Naive thymus-derived CD8-positive, alpha-beta T cell (primary cell): ENCODE results near the gene HTRA1. TPM values are rescaled to one million over a fixed set of nuclear protein-coding genes. Genes with fewer than 3 reads are reported as not detected.
A peak's percentile ranks its signal among the peaks of the same experiment; 100 is the strongest.

Experiments used
- ATAC-seq, 2 donors: fragments of 150-1000 bp; cut with Tn5 transposase in 1 of 2; sonication (Bioruptor Pico), chemical (Tn5 transposase) in 1 of 2; 1 replicate in 1 of 2; 2 replicates in 1 of 2; pipeline ENCODE4 v1.10.0; 2021; ENCODE audit warnings: mild to moderate bottlenecking in 2 of 2, moderate library complexity in 2 of 2
- POLR2A ChIA-PET: fragments of 350-600 bp; sonication (Branson Sonifier 250); formaldehyde crosslinking; loops from one replicate; lab custom pipeline; 2021; ENCODE audit warnings: antibody characterized with exemption; lab: Charles Lee
- DNase-seq, 10 donors: peaks; one replicate each; pipeline versions ENCODE4 v3.0.0 to v3.0.0-alpha.2; 2020 to 2022
- H3K27ac Mint-ChIP-seq, 10 donors: one replicate each; pipeline ENCODE4 v1.8.0; 2020 to 2022; ENCODE audit warnings: mild to moderate bottlenecking in 10 of 10, mixed read lengths in 10 of 10, moderate library complexity in 4 of 10, inconsistent platforms in 1 of 10
- H3K27me3 Mint-ChIP-seq, 5 donors: one replicate each; pipeline ENCODE4 v1.8.0; 2021 to 2022; ENCODE audit warnings: mixed read lengths in 5 of 5
- H3K36me3 Mint-ChIP-seq, 3 donors: one replicate each; pipeline ENCODE4 v1.8.0; 2020 to 2022; ENCODE audit warnings: mixed read lengths in 3 of 3, mild to moderate bottlenecking in 2 of 3, inconsistent platforms in 1 of 3
- H3K4me1 Mint-ChIP-seq, 4 donors: one replicate each; pipeline ENCODE4 v1.8.0; 2021 to 2022; ENCODE audit warnings: mixed read lengths in 4 of 4
- H3K4me3 Mint-ChIP-seq, 10 donors: one replicate each; pipeline ENCODE4 v1.8.0; 2020 to 2022; ENCODE audit warnings: mild to moderate bottlenecking in 10 of 10, mixed read lengths in 10 of 10, moderate library complexity in 6 of 10, inconsistent platforms in 1 of 10
- H3K9me3 Mint-ChIP-seq, 9 donors: one replicate each; pipeline ENCODE4 v1.8.0; 2020 to 2022; ENCODE audit warnings: mixed read lengths in 9 of 9, mild to moderate bottlenecking in 3 of 9, inconsistent platforms in 1 of 9, moderate library complexity in 1 of 9
- microRNA-seq: library from miRNA; unstranded; fragments of <30 nt; microRNA quantifications from one replicate; pipeline ENCODE4 v1.2.0, GENCODE V29; 2022; ENCODE audit warnings: borderline microRNAs expressed
- polyA plus RNA-seq, 3 donors: library from polyadenylated mRNA; unstranded; fragments of 300-500 nt; fragmentation: Illumina TruSeq; gene quantifications; one replicate each; pipeline ENCODE4 v1.2.3, GENCODE V29; 2021
- total RNA-seq, 8 experiments: library from RNA in 2 of 8; stranded (reverse) in 2 of 8; gene quantifications; one replicate each; pipeline ENCODE4 v1.2.3 and lab custom pipeline; 2021 to 2026

The HTRA1 gene
- total and polyA plus RNA-seq, 5 experiments from 2014 or later: not detected

DNA sequence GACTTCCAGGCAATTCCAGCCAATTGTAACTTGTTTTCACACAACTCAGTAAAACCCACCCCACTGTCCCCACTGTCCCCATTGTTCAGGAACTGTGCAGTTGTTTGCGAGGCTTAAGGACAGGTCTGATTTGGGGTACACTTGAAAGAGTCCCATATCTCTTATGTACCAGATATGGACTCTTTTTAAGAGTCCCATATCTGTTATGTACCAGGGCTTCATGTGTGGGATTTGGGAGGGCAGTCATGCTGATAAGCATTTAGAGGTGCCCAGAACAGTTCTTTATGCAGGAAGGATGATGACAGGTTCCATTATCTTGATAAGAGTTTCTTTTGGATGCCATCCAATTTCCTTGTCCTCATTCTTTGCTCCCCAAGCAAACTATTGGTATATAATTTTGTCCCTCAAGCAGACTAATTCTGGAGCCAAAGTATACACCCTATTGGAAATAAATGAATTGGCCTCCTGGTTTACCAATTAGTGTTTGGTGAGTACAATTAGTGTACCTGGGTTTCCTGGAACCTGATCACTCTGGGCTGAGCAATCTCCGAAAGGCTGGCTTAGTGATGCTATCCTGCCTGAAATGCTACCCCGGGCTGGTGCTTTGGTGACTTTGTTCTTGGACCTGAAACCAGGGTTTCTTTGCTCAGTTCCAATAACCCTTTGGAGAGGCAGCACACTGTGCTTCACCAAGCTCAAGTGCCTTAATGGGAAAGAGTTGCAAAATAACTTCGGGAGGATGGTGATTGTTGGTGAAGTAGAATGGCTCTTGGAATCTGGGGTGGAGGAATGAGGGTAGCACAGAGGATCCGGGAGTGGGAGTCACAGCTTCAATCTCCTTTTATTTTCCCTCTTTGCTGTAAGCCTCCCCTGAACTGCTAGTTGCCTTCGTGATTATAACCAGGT lies 93.0 kb downstream of the HTRA1 start:
- H3K4me1 Mint-ChIP-seq: peaks cover 29 to 36% (median 31%) of the 10 kb centered on the region in 4 donors
- H3K27ac Mint-ChIP-seq: peak overlapping the region in 1 of 10 donors; percentile 70
- ATAC-seq (no peak), DNase-seq (no peak)
- no peaks in the 10 kb centered on the region for H3K36me3 Mint-ChIP-seq
- no peaks in the 10 kb centered on the region for H3K9me3 Mint-ChIP-seq
- POLR2A ChIA-PET: interaction anchor here (1.1 kb wide), 1 partner anchor 38 kb away, joined by 4 read pairs; no protein-coding TSS in a partner anchor
- H3K27me3 Mint-ChIP-seq: peaks cover 0 to 14% (median 2%) of the 10 kb centered on the region in 5 donors
- H3K4me3 Mint-ChIP-seq: no peak overlapping the region

- Mint-ChIP-seq H3K27ac (peak overlapping the region in 1 of 10 donors; percentile 35), H3K4me1 (peaks cover 28 to 36% (median 30%) of the 10 kb centered on the region in 4 donors), H3K9me3 (no peaks in the 10 kb centered on the region), H3K4me3 (no peak overlapping the region), H3K27me3 (peaks cover 0 to 14% (median 2%) of the 10 kb centered on the region in 5 donors), H3K36me3 (no peaks in the 10 kb centered on the region)
- POLR2A ChIA-PET: interaction anchor here (1.1 kb wide), 1 partner anchor 39 kb away, joined by 4 read pairs; no protein-coding TSS in a partner anchor
- ATAC-seq: no peak
- DNase-seq: no peak
Observed at GRCh38 chr10:122555442-122555841, 94.1 kb downstream of the HTRA1 start.

- no peak for DNase-seq
- H3K4me3 Mint-ChIP-seq: no peak overlapping the region
- no peak for ATAC-seq
- H3K36me3 Mint-ChIP-seq: no peaks in the 10 kb centered on the region
- H3K4me1 Mint-ChIP-seq: peaks cover 21 to 31% (median 27%) of the 10 kb centered on the region in 4 donors
- H3K9me3 Mint-ChIP-seq: no peaks in the 10 kb centered on the region
- peaks cover 0 to 14% (median 6%) of the 10 kb centered on the region in 5 donors for H3K27me3 Mint-ChIP-seq
- POLR2A ChIA-PET: no interaction called here
- no peak overlapping the region for H3K27ac Mint-ChIP-seq
Observed at GRCh38 chr10:122557516-122557915, 96.2 kb downstream of the HTRA1 start.

- Mint-ChIP-seq H3K9me3 (no peaks in the 10 kb centered on the region), H3K27me3 (peaks cover 0 to 14% (median 6%) of the 10 kb centered on the region in 5 donors), H3K27ac (peak overlapping the region in 6 of 10 donors; percentile 5 to 85 (median 66)), H3K4me1 (peaks cover 21 to 31% (median 27%) of the 10 kb centered on the region in 4 donors), H3K4me3 (peak overlapping the region; percentile 18 to 72 (median 60)), H3K36me3 (no peaks in the 10 kb centered on the region)
- ATAC-seq (peak in 1 of 2 donors; percentile 85), DNase-seq (peak in 5 of 10 donors; percentile 15 to 40 (median 26))
- POLR2A ChIA-PET: no interaction called here
Observed at GRCh38 chr10:122558452-122558851, 97.1 kb downstream of the HTRA1 start.

GRCh38 chr10:122559228-122559627 lies 97.9 kb downstream of the HTRA1 start:
- Mint-ChIP-seq H3K36me3 (no peaks in the 10 kb centered on the region), H3K27ac (peak overlapping the region in 5 of 10 donors; percentile 42 to 70 (median 55)), H3K9me3 (no peaks in the 10 kb centered on the region), H3K27me3 (peaks cover 0 to 14% (median 9%) of the 10 kb centered on the region in 5 donors), H3K4me3 (peak overlapping the region in 4 of 10 donors; percentile 61 to 72 (median 66)), H3K4me1 (peaks cover 21 to 31% (median 27%) of the 10 kb centered on the region in 4 donors)
- ATAC-seq (no peak), DNase-seq (no peak)
- POLR2A ChIA-PET: no interaction called here

DNA sequence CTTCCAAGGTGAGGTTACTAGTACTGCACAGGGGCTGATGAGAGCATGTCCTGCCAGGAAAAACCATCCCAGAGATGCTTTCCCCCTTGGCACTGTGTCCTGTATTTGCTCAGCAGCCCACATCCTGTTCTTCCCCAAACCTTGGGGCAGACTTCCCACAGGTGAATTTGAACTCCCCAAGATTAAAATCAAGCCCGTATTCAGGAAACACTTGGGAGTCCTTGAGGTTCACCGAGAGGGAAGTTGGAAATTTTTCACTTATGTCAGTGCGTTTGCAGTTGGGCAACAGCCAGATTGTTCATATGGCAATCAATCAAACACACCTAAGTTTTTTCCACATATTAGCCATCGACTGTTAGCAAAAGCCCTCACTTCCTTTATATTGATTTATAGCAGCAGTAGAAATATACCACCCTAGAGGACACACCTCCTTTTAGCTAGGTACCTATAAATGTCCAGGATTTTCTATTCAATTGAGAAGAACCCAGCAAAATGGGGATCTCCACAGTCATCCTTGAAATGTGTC lies 99.0 kb downstream of the HTRA1 start, which contains the start of gene DMBT1:
Gene DMBT1 (plus strand): TSS at position 476 of the 526 bp plus-strand sequence. CDS start 17 bp downstream, at position 493.
- no peak for DNase-seq
- no peak for ATAC-seq
- POLR2A ChIA-PET: no interaction called here
- Mint-ChIP-seq H3K4me1 (peaks cover 21 to 31% (median 27%) of the 10 kb centered on the region in 4 donors), H3K27me3 (peaks cover 3 to 14% (median 10%) of the 10 kb centered on the region in 5 donors), H3K27ac (peak within 1 kb of the TSS in 2 of 10 donors; percentile 59 to 60), H3K9me3 (no peaks in the 10 kb centered on the region), H3K4me3 (no peak within 1 kb of the TSS), H3K36me3 (no peaks in the 10 kb centered on the region)

- ATAC-seq: no peak
- Mint-ChIP-seq H3K9me3 (no peaks in the 10 kb centered on the region), H3K27me3 (peaks cover 3 to 18% (median 7%) of the 10 kb centered on the region in 5 donors), H3K27ac (peak overlapping the region in 2 of 10 donors; percentile 59 to 60), H3K36me3 (no peaks in the 10 kb centered on the region), H3K4me1 (peaks cover 21 to 32% (median 27%) of the 10 kb centered on the region in 4 donors), H3K4me3 (no peak overlapping the region)
- POLR2A ChIA-PET: no interaction called here
- no peak for DNase-seq
Observed at GRCh38 chr10:122561212-122561611, 99.9 kb downstream of the HTRA1 start.

DNA sequence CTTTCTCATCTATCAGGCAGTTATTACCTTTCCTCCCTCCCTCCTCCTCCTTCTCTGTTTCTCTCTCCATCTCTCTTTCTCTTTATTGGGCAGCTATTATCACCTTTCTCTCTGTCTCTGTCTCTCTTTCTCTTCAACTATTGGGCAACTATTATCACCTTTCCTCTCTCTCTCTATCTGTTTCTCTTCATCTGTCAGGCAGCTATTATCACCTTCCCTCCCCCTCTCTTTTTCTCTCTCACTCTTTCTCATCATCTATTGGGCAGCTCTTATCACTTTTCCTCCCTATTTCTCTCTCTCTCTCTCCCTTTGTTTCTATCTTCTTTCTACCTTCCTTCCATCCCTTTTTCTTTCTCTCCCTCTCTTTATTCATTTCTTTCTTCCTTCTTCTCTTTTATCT lies 100.4 kb downstream of the HTRA1 start:
- Mint-ChIP-seq H3K9me3 (no peaks in the 10 kb centered on the region), H3K36me3 (no peaks in the 10 kb centered on the region), H3K4me1 (peaks cover 21 to 31% (median 26%) of the 10 kb centered on the region in 4 donors), H3K4me3 (no peak overlapping the region), H3K27ac (peak overlapping the region in 2 of 10 donors; percentile 7 to 59), H3K27me3 (peaks cover 0 to 18% (median 7%) of the 10 kb centered on the region in 5 donors)
- POLR2A ChIA-PET: no interaction called here
- ATAC-seq (no peak), DNase-seq (no peak)

Small RNA genes lying within 50 kb of the gene (microRNA-seq; reads per million reads assigned to microRNA genes)
- gene MIR3941: 16.1 reads per million, percentile 39 among the genes with 10 or more reads in this experiment

Other genes with a start within 250 kb of the HTRA1 start
- gene BTBD16, start 190.3 kb upstream of the HTRA1 start, total RNA-seq: not detected
- gene BTBD16, start 190.3 kb upstream of the HTRA1 start, polyA plus RNA-seq: not detected
- gene PLEKHA1, start 86.8 kb upstream of the HTRA1 start, total RNA-seq: 10 to 100 TPM; 71.4 to 78.0 TPM
- gene PLEKHA1, start 86.8 kb upstream of the HTRA1 start, polyA plus RNA-seq: 10 to 100 TPM; 76.9 to 91.6 (median 90.9) TPM
- not detected for gene ARMS2, start 6.9 kb upstream of the HTRA1 start, total RNA-seq
- gene ARMS2, start 6.9 kb upstream of the HTRA1 start, polyA plus RNA-seq: not detected
- gene DMBT1, start 99.2 kb downstream of the HTRA1 start, total RNA-seq: not detected
- gene DMBT1, start 99.2 kb downstream of the HTRA1 start, polyA plus RNA-seq: not detected
- gene C10orf120, start 238.3 kb downstream of the HTRA1 start, total RNA-seq: not detected
- gene C10orf120, start 238.3 kb downstream of the HTRA1 start, polyA plus RNA-seq: not detected